Skeletal muscle cell (primary cell): ENCODE results near the gene PYGB.

Experiments
- DNase-seq: peaks from one replicate; pipeline ENCODE4 v3.0.0-alpha.2; 2010; ENCODE audit warnings: low read depth
- H3K4me3 ChIP-seq: 2 replicates; pipeline ENCODE4 v1.5.1; 2011; ENCODE audit warnings: low read depth, mild to moderate bottlenecking, control low read depth, low read length, moderate library complexity

Gene PYGB

GRCh38 chr20:25344634-25345033 is 96.7 kb downstream of the PYGB start:
- no peak for DNase-seq
- H3K4me3 ChIP-seq: no peak overlapping the region

- DNase-seq: no peak
- H3K4me3 ChIP-seq: no peak overlapping the region
Observed at GRCh38 chr20:25345721-25346120, 97.8 kb downstream of the PYGB start.

- H3K4me3 ChIP-seq: no peak overlapping the region
- DNase-seq: no peak
Observed at GRCh38 chr20:25346349-25346748, 98.5 kb downstream of the PYGB start.
